NCI-H345 treated with DMSO at 0.1 percent for 48 hours (cell line): ENCODE measurements around the gene IQCC.

Source experiments
- DNase-seq: peaks from one replicate; lab custom pipeline; 2025; ENCODE audit not compliant: unreplicated experiment; lab: John Stamatoyannopoulos, UW

The IQCC gene

GRCh38 chr1:32195531-32195930 lies 9.9 kb upstream of the IQCC start:
- DNase-seq: no peak

DNA sequence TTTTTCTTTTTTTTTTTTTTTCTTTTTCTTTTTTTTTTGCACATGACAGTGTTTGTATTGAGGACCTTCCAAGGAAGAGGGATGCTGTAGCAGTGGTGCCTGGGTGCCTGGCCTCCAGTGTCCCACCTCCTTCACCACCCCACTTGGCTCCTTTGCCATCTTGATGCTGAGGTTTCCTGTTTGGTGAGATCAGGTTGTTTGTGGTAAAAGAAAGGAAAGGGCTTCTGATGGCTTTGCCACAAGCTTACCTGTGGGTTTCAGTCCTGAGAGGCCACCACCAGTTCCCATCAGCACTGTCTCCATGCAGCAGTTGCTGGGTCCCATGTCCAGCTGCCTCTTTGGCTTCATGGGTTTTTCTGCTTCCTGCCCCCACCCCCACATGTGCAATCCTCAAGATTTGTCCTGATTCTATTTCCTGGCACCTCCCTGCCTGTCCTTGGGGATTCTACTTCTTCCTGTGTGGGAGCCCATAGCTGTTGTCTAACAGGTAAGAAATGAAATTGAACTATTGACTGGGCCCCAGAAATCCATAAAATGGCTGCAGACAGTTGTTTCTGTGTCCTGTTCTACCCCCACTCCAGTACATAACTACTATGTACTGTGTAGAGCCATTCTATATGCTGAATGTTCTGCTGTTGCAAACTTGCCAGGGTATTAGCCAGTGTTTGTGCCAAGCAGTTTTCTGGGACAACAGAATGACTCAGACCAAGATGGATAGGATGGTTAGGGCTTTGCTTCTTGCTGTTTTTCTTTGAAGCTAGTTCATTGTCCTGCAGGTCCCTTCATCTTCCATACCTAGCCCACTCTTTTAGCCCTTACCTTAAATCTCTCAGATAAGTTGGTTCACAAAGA lies 9.3 kb upstream of the IQCC start:
- DNase-seq: no peak

- DNase-seq: no peak
These were observed 8.4 kb upstream of the IQCC start for GRCh38 chr1:32197074-32197473.

- DNase-seq: no peak
These were observed 7.6 kb upstream of the IQCC start for GRCh38 chr1:32197837-32198236.

- no peak for DNase-seq
These were observed 7.0 kb upstream of the IQCC start for GRCh38 chr1:32198237-32199042.

DNA sequence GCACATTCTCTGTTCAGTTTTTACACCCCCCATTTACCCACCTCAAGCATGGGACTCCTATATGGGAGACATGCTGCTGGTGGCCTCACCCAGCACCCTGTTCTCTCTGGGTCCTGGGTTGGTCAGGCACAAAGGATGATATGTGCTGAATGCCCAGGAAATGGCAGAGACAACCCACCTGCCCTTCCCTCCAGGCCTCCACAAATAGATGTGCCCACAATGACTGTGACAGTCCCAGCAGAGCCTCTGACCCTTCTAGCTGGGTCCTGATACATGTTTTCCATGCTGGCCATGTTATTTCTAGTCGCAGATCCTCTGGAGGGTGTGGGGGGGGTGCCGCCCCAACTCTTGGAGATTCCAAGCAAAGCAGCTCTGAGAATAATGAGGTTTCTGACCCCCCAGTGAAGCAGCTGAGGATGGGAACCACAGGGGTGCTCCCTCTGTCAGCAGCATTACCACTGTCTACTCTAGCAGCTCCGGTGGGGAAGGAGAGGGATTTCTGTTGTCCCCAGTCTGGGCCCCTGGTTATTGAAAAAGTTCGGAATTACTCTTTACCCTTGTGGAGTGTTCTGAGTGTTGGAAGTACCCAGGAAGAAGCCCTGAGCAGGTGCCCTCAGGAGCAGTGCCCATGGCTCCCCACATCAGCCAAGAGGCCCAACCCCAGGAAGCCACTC lies 6.3 kb upstream of the IQCC start:
- DNase-seq: no peak

DNA sequence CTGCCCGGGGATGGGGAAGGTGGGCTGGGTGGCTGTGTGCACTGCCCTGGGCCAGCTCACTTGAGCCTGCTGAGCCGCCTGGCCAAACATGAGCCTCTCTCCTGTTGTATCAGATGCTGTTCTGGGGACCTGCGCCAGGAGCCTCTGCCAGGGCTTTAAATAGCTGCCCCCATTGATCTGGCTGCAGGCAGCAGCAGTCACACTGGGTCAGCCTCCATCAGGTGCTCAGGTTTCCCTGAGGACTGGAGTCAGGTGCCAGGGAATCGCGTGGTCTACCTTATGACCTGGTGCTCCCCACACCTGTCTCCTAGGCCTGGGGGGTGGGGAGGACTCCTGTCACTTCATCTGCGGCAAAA lies 5.8 kb upstream of the IQCC start:
- DNase-seq: peak; percentile 34

GRCh38 chr1:32200226-32201010 lies 5.1 kb upstream of the IQCC start, which contains the start of gene CCDC28B:
TSS of gene CCDC28B (plus strand) at chr1:32200595. CDS start at chr1:32201936, 1,341 bp downstream.
- peak; percentile 39 for DNase-seq

GRCh38 chr1:32201011-32201855 lies 4.2 kb upstream of the IQCC start:
- no peak for DNase-seq

GRCh38 chr1:32204943-32205361 lies 519 bp upstream of the IQCC start:
- DNase-seq: no peak

DNA sequence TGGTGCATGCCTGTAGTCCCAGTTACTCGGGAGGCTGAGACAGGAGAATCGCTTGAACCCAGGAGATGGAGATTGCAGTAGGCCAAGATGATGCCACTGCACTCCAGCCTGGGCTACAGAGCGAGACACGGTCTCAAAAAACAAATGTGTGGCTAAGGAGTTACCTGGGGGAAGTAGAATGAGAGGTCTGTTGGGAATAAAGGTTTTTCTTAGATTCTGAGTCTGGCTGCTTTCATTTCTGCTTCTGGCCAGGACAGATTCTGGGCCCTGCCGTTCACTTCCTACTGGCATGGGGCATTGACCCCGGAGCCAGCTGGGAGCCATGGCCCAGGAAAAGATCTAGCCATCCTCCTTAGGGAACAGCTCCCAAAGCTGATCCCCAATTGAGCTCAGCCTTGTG lies 3.0 kb downstream of the IQCC start:
- no peak for DNase-seq

GRCh38 chr1:32208891-32209328 lies 3.4 kb downstream of the IQCC start, which contains the start of gene DCDC2B:
TSS of gene DCDC2B (plus strand) at chr1:32209089. CDS start at chr1:32209094, 5 bp downstream.
- DNase-seq: peak; percentile 66

GRCh38 chr1:32215629-32216480 lies 10.4 kb downstream of the IQCC start:
- peak; percentile 18 for DNase-seq

GRCh38 chr1:32216566-32216965 lies 11.1 kb downstream of the IQCC start:
- no peak for DNase-seq

DNA sequence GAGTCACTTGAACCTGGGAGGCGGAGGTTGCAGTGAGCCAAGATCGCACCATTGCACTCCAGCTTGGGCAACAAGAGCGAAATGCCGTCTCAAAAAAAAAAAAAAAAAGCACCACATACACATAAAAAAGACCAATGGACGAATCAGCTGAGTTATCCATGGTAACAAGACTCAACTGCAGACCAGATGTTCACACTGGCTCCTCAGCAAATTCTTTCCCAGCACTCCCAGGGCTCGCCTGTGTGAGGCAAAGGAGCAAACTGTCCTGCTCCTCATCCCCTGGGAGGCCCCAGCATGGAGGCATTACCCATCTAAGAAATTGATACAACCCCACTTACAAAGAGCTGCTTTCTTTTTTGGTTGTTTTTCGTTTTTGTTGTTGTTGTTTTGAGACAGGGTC lies 13.6 kb downstream of the IQCC start:
- no peak for DNase-seq

DNA sequence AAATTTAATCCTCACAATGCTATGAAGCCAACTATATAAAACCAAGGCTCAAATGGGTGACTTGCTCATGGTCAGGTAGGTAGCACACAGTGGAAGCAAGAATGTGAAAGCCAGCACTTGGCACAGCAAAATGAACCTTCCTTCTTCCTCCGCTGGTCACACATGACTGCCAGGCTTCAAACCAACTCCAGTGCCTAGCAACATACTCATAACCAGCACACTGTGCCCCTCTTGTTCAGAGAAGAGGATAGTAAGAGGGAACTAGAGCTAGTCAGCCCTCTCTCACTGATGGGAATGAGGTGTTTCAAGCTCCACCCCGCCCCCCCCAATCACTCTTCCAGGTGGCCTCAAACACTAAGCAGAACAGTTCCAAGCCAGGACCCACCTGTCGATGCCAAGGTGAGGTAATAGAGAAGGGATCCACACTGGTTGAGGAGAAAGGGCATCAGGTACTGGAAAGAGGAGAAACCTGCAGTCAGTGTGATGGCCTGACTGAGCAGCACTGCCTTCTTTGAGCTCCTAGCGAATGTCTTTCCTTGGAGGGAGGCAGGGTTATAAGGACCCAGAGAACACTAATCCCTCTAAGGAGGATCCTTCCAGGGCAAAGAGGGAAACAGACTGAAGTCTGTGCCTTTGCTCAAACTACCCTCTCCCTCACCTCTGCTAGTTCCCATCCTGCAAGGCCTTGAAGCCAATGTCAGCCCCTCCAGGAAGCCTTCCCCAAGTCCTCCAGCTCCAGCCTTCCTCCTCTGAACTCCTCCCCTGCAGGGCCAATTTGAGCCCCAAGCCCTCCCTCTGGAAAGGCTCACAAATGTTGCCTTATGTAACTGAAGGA lies 15.5 kb downstream of the IQCC start:
- no peak for DNase-seq

- no peak for DNase-seq
These were observed 16.1 kb downstream of the IQCC start for GRCh38 chr1:32221581-32221979.
